Neural crest cell (in vitro differentiated cells): ENCODE results near the gene SLC10A4. TPM values are rescaled to one million over a fixed set of nuclear protein-coding genes. Genes with fewer than 3 reads are reported as not detected.

Experiments
- DNase-seq: peaks from one replicate; pipeline ENCODE4 v3.0.0; 2021; ENCODE audit warnings: low read depth, mixed read lengths, low spot score
- H3K27ac Mint-ChIP-seq: one replicate; pipeline ENCODE4 v1.8.0; 2021; ENCODE audit warnings: mild to moderate bottlenecking, mixed read lengths; ENCODE audit not compliant: unreplicated experiment
- H3K27me3 Mint-ChIP-seq: 2 replicates; pipeline ENCODE4 v1.8.0; 2021; ENCODE audit warnings: low read depth, mild to moderate bottlenecking, mixed read lengths
- H3K36me3 Mint-ChIP-seq: 2 replicates; pipeline ENCODE4 v1.8.0; 2021; ENCODE audit warnings: low read depth, mild to moderate bottlenecking, mixed read lengths
- H3K4me1 Mint-ChIP-seq: 2 replicates; pipeline ENCODE4 v1.8.0; 2021; ENCODE audit warnings: mixed read lengths
- H3K4me3 Mint-ChIP-seq: one replicate; pipeline ENCODE4 v1.8.0; 2021; ENCODE audit warnings: mild to moderate bottlenecking, mixed read lengths
- H3K9me3 Mint-ChIP-seq: 2 replicates; pipeline ENCODE4 v1.8.0; 2021; ENCODE audit warnings: mixed read lengths
- CTCF ChIP-seq: fragments of 200-600 bp; sonication (generic); conservative IDR thresholded peaks from 2 replicates; pipeline ENCODE4 v1.5.0; 2021; ENCODE audit warnings: antibody characterized with exemption, mild to moderate bottlenecking
- total RNA-seq: library from RNA; stranded (reverse); gene quantifications from 2 replicates; pipeline ENCODE4 v1.2.1, GENCODE V29; 2021

SLC10A4 gene
- total RNA-seq, 1 donor from 2014 or later, result 2.2 TPM

- no peak overlapping the region for H3K4me3 Mint-ChIP-seq
- H3K36me3 Mint-ChIP-seq, result peaks cover 4% of the 10 kb centered on the region
- no peaks in the 10 kb centered on the region for H3K9me3 Mint-ChIP-seq
- no peak for DNase-seq
- TF ChIP-seq CTCF, result no peak
- H3K27me3 Mint-ChIP-seq, result peaks cover 4% of the 10 kb centered on the region
- H3K27ac Mint-ChIP-seq, result no peak overlapping the region
- no peaks in the 10 kb centered on the region for H3K4me1 Mint-ChIP-seq
These were observed 15.8 kb downstream of the SLC10A4 start for GRCh38 chr4:48498895-48499294.

GRCh38 chr4:48499551-48500066 is 16.5 kb downstream of the SLC10A4 start:
- no peak for TF ChIP-seq CTCF
- Mint-ChIP-seq H3K4me1 (no peaks in the 10 kb centered on the region), H3K36me3 (peaks cover 4% of the 10 kb centered on the region), H3K9me3 (no peaks in the 10 kb centered on the region), H3K27ac (no peak overlapping the region), H3K27me3 (no peaks in the 10 kb centered on the region), H3K4me3 (no peak overlapping the region)
- no peak for DNase-seq

GRCh38 chr4:48503233-48504025 is 20.3 kb downstream of the SLC10A4 start:
- no peak for DNase-seq
- Mint-ChIP-seq H3K9me3 (no peaks in the 10 kb centered on the region), H3K4me1 (peaks cover 7% of the 10 kb centered on the region), H3K4me3 (no peak overlapping the region), H3K27ac (no peak overlapping the region), H3K36me3 (peaks cover 14% of the 10 kb centered on the region), H3K27me3 (no peaks in the 10 kb centered on the region)
- TF ChIP-seq CTCF, result no peak

GRCh38 chr4:48504026-48504330 is 20.8 kb downstream of the SLC10A4 start:
- H3K4me1 Mint-ChIP-seq, result peaks cover 7% of the 10 kb centered on the region
- no peaks in the 10 kb centered on the region for H3K9me3 Mint-ChIP-seq
- DNase-seq, result no peak
- no peaks in the 10 kb centered on the region for H3K27me3 Mint-ChIP-seq
- H3K4me3 Mint-ChIP-seq, result no peak overlapping the region
- TF ChIP-seq CTCF, result no peak
- peaks cover 18% of the 10 kb centered on the region for H3K36me3 Mint-ChIP-seq
- H3K27ac Mint-ChIP-seq, result no peak overlapping the region

GRCh38 chr4:48504352-48504751 is 21.2 kb downstream of the SLC10A4 start:
- no peak for TF ChIP-seq CTCF
- no peak for DNase-seq
- Mint-ChIP-seq H3K9me3 (no peaks in the 10 kb centered on the region), H3K4me3 (no peak overlapping the region), H3K36me3 (peaks cover 17% of the 10 kb centered on the region), H3K4me1 (peaks cover 7% of the 10 kb centered on the region), H3K27ac (no peak overlapping the region), H3K27me3 (no peaks in the 10 kb centered on the region)
